Common myeloid progenitor, CD34-positive (primary cell): ENCODE results near the gene RASAL1.

Experiments
- CTCF ChIA-PET: fragments of 350-600 bp; sonication (Branson Sonifier 250); formaldehyde crosslinking; loops from one replicate; lab custom pipeline; 2021; ENCODE audit warnings: antibody characterized with exemption; lab: Charles Lee
- POLR2A ChIA-PET: fragments of 350-600 bp; sonication (Branson Sonifier 250); formaldehyde crosslinking; loops from one replicate; lab custom pipeline; 2021; ENCODE audit warnings: antibody characterized with exemption; lab: Charles Lee
- DNase-seq, 3 donors: peaks; one replicate each; pipeline versions ENCODE4 v3.0.0 to v3.0.0-alpha.2; 2013
- H3K27ac ChIP-seq, 2 experiments: 1 replicate in 1 of 2; 2 replicates in 1 of 2; pipeline ENCODE4 v1.7.0; 2013; ENCODE audit warnings: inconsistent platforms in 2 of 2, low read length in 2 of 2, mild to moderate bottlenecking in 2 of 2, low read depth in 1 of 2, moderate library complexity in 1 of 2; ENCODE audit not compliant: severe bottlenecking in 2 of 2, insufficient read depth in 1 of 2, poor library complexity in 1 of 2
- H3K27me3 ChIP-seq, 5 experiments: replicated peaks in 2 of 5; 1 replicate in 3 of 5; 2 replicates in 2 of 5; pipeline versions ENCODE4 v1.6.1 to v1.7.0; 2013; ENCODE audit warnings: low read length in 4 of 5, mild to moderate bottlenecking in 2 of 5, moderate library complexity in 2 of 5, inconsistent platforms in 1 of 5; ENCODE audit not compliant: insufficient read depth in 5 of 5, control insufficient read depth in 4 of 5
- H3K36me3 ChIP-seq, 4 experiments: 1 replicate in 2 of 4; 2 replicates in 2 of 4; pipeline versions ENCODE4 v1.6.1 to v1.7.0; 2013; ENCODE audit warnings: low read length in 3 of 4, control low read depth in 1 of 4, mild to moderate bottlenecking in 1 of 4; ENCODE audit not compliant: control insufficient read depth in 4 of 4, insufficient read depth in 4 of 4
- H3K4me1 ChIP-seq, 4 experiments: 1 replicate in 3 of 4; 2 replicates in 1 of 4; pipeline versions ENCODE4 v1.6.1 to v1.7.1; 2013; ENCODE audit warnings: low read length in 3 of 4, mild to moderate bottlenecking in 3 of 4, control low read depth in 1 of 4, inconsistent platforms in 1 of 4, moderate library complexity in 1 of 4; ENCODE audit not compliant: control insufficient read depth in 4 of 4, insufficient read depth in 4 of 4; ENCODE audit errors: control extremely low read depth in 1 of 4
- H3K4me3 ChIP-seq, 7 experiments: 1 replicate in 4 of 7; 2 replicates in 3 of 7; pipeline versions ENCODE4 v1.5.1 to v1.7.0; 2013; ENCODE audit warnings: mild to moderate bottlenecking in 7 of 7, low read length in 6 of 7, moderate library complexity in 6 of 7, inconsistent platforms in 2 of 7, low read depth in 2 of 7, control low read depth in 1 of 7; ENCODE audit not compliant: insufficient read depth in 4 of 7, control insufficient read depth in 1 of 7; ENCODE audit errors: extremely low read depth in 1 of 7
- H3K9me3 ChIP-seq, 5 experiments: 1 replicate in 4 of 5; 2 replicates in 1 of 5; pipeline versions ENCODE4 v1.6.1 to v1.7.1; 2013; ENCODE audit warnings: low read length in 4 of 5, mild to moderate bottlenecking in 2 of 5, inconsistent platforms in 1 of 5, low read depth in 1 of 5, moderate library complexity in 1 of 5; ENCODE audit not compliant: control insufficient read depth in 4 of 5, insufficient read depth in 2 of 5; ENCODE audit errors: control extremely low read depth in 1 of 5
- WGBS: methylation state at CpG from one replicate; pipeline ENCODE4 v1.1.5; 2013; ENCODE audit not compliant: insufficient coverage; 5-methylcytosine and 5-hydroxymethylcytosine counted together

RASAL1 gene

DNA sequence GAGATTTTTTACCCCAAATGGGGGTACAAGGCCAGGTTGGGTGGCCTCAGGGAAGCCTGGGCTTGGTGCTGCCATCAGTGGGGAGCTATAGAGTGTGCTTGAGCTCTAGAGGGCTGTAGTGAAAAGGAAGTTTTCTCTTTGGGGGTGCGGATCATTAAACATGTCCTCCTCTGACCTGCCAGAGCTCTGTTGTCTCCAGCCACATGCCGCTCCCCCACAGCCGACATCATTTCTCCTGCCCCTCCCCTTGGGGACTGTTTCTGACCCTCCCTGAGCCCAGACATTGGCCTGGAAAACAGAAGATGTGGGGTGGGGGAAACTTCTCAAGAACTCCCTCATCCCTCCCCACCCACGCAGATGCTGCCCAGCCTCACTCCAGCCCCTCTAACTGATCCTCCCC, 53.7 kb downstream of the RASAL1 start:
- peaks cover 0 to 37% (median 14%) of the 10 kb centered on the region in 5 experiments for H3K27me3 ChIP-seq
- peaks cover 0 to 15% (median 10%) of the 10 kb centered on the region in 4 experiments for H3K4me1 ChIP-seq
- ChIA-PET CTCF (interaction anchor here (0.9 to 1.6 kb wide), 3 partner anchors 15 to 18 kb away, joined by 3 to 8 read pairs (median 3); no protein-coding TSS in a partner anchor), POLR2A (no interaction called here)
- H3K27ac ChIP-seq: no peak overlapping the region
- 100% methylated on average over 1 of the region's 4 CpGs for WGBS
- H3K36me3 ChIP-seq: no peaks in the 10 kb centered on the region
- no peak for DNase-seq
- no peak overlapping the region for H3K4me3 ChIP-seq
- H3K9me3 ChIP-seq: no peaks in the 10 kb centered on the region

DNA sequence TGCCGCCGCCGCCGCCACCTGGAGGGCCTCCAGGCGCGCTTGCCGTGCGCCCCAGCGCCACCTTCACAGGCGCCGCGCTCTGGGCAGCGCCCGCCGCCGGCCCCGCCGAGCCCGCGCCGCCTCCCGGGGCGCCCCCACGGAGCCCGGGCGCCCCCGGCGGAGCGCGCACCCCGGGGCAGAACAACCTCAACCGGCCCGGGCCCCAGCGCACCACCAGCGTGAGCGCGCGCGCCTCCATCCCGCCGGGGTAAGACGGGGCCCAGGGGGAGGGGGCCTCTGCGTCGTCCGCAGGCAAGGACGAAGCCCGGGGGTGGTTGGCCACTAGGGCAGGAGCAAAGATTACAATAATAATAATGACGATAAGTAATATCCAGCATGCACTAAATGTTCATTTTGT, 57.7 kb downstream of the RASAL1 start:
- H3K4me3 ChIP-seq: peak overlapping the region in 1 of 7 experiments; percentile 36
- no peaks in the 10 kb centered on the region for H3K36me3 ChIP-seq
- H3K27ac ChIP-seq: no peak overlapping the region
- ChIA-PET CTCF (interaction anchor here (1.2 to 1.8 kb wide), 2 partner anchors 18 to 29 kb away, joined by 3 read pairs; no protein-coding TSS in a partner anchor), POLR2A (no interaction called here)
- no peaks in the 10 kb centered on the region for H3K9me3 ChIP-seq
- DNase-seq: no peak
- 8% methylated on average over 26 of the region's 48 CpGs for WGBS
- peaks cover 0 to 12% (median 7%) of the 10 kb centered on the region in 4 experiments for H3K4me1 ChIP-seq
- H3K27me3 ChIP-seq: peaks cover 0 to 46% (median 14%) of the 10 kb centered on the region in 5 experiments

DNA sequence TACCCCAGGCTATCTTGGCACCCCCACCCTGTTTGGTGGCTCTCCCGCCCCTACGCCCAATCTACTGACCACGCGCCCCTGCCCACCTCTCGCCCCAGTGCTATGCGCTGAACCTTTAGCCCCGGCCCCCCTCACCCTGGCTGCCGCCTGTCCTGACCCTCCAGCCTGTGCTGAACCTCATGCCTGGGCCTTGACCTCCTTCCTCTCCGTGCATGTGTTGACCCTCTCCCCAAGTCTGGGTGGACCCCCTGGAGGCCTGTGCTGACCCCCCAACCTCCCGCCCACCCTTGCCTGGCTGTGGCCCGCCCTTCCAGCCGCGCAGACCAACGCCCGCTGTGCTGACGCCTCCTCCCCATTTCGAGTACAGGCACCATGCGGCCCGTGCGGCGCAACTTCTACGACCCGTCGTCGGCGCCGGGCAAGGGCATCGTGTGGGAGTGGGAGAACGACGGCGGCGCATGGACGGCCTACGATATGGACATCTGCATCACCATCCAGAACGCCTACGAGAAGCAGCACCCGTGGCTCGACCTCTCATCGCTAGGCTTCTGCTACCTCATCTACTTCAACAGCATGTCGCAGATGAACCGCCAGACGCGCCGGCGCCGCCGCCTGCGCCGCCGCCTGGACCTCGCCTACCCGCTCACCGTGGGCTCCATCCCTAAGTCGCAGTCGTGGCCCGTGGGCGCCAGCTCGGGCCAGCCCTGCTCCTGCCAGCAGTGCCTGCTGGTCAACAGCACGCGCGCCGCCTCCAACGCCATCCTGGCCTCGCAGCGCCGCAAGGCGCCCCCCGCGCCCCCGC, 58.3 kb downstream of the RASAL1 start:
- H3K4me1 ChIP-seq: peaks cover 0 to 12% (median 7%) of the 10 kb centered on the region in 4 experiments
- H3K27me3 ChIP-seq: peaks cover 0 to 46% (median 14%) of the 10 kb centered on the region in 5 experiments
- no peaks in the 10 kb centered on the region for H3K9me3 ChIP-seq
- peak in 1 of 3 donors; percentile 62 for DNase-seq
- H3K27ac ChIP-seq: no peak overlapping the region
- WGBS: 17% methylated on average over 66 of the region's 70 CpGs
- POLR2A ChIA-PET: no interaction called here
- CTCF ChIA-PET: no interaction called here
- H3K4me3 ChIP-seq: peak overlapping the region in 3 of 7 experiments; percentile 13 to 42 (median 36)
- H3K36me3 ChIP-seq: no peaks in the 10 kb centered on the region

DNA sequence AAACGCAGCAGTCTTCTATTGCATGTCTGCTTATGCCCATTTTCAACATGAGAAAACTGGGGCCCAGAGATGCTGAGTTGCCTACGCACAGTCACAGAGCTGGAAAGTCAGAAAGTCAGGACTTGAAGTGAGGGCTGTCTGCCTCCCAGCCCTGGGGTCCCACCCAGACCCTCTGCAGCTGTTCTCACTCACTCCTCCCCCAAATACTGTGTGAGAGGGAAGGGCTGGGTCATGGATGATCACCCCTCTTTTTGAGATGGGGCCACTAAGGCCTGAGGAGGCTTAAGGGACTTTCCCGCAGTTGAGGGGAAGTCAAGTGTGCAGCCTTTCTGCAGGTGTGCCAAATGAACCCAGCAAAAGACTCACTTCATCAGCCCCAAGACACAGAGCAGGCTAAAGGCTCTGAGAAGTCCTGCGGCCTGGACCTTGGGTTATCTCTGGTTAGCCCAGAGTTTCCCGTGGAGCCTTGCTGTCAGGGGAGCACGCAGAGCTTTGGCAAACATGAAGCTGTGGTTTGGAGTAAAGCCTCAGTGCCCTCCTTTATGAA, 60.4 kb downstream of the RASAL1 start:
- no peak overlapping the region for H3K4me3 ChIP-seq
- WGBS: 71% methylated on average over 5 of the region's 6 CpGs
- peaks cover 0 to 46% (median 14%) of the 10 kb centered on the region in 5 experiments for H3K27me3 ChIP-seq
- peak; percentile 25 to 72 (median 58) for DNase-seq
- ChIA-PET CTCF (interaction anchor here (0.7 to 1.4 kb wide), 2 partner anchors 11 to 18 kb away, joined by 3 to 4 read pairs; no protein-coding TSS in a partner anchor), POLR2A (no interaction called here)
- no peaks in the 10 kb centered on the region for H3K9me3 ChIP-seq
- no peaks in the 10 kb centered on the region for H3K36me3 ChIP-seq
- no peak overlapping the region for H3K27ac ChIP-seq
- H3K4me1 ChIP-seq: peaks cover 0 to 28% (median 17%) of the 10 kb centered on the region in 4 experiments

DNA sequence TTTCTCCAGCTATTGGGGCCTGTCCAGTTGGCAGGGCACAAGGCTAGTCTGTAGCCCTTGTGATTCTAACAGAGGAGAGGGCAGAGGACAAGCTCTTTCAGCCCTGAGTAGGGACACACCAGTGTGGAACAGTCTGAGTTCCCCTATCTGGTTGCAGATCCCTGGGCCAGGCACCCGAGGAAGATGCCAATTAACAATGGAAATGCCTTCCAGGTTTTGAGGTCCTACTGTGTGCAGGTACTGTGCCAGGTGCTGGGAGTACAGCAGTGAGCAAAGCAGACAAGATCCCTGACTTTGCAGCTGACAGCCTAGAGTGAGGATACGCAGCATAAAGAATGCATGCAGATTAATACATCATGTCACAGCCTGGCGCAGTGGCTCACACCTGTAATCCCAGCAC, 62.0 kb downstream of the RASAL1 start:
- Histone ChIP-seq H3K27me3 (peaks cover 0 to 29% (median 7%) of the 10 kb centered on the region in 5 experiments), H3K4me3 (no peak overlapping the region), H3K36me3 (no peaks in the 10 kb centered on the region), H3K9me3 (no peaks in the 10 kb centered on the region), H3K4me1 (peaks cover 0 to 45% (median 30%) of the 10 kb centered on the region in 4 experiments), H3K27ac (no peak overlapping the region)
- CTCF ChIA-PET: interaction anchor here (0.5 to 1.7 kb wide), 7 partner anchors 10 to 439 kb away, joined by 3 to 6 read pairs (median 3); no protein-coding TSS in a partner anchor
- WGBS: 82% methylated on average over 2 of the region's 3 CpGs
- POLR2A ChIA-PET: no interaction called here
- DNase-seq: no peak

DNA sequence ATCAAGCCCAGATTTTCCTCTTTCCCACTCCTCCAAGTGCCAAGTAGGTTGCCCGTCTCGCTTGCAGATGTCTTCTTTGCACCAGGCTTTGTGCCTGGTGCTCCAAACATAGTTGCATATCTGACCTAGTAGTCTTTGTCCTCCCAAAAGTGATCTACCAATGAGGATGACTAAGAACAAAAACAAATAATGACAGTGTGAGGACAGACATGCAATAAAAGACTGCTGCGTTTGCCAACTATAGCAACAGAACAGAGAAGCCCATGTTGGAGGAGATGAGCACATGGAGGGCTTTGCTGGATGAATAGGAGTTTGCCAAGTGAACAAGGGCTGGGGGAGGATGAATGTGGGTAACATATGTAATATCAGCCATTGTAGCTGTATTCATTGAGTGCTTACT, 63.4 kb downstream of the RASAL1 start:
- Histone ChIP-seq H3K4me1 (peaks cover 0 to 54% (median 25%) of the 10 kb centered on the region in 4 experiments), H3K36me3 (no peaks in the 10 kb centered on the region), H3K27ac (no peak overlapping the region), H3K9me3 (no peaks in the 10 kb centered on the region), H3K4me3 (no peak overlapping the region), H3K27me3 (peaks cover 0 to 16% (median 2%) of the 10 kb centered on the region in 5 experiments)
- CTCF ChIA-PET: interaction anchor here (1.0 to 4.2 kb wide), 3 partner anchors 21 to 24 kb away, joined by 3 to 16 read pairs (median 15); no protein-coding TSS in a partner anchor
- DNase-seq: no peak
- POLR2A ChIA-PET: no interaction called here
- 96% methylated on average over 3 of the region's 3 CpGs for WGBS
